GM19193 (cell line): ENCODE measurements around the gene USH1C.

Experiments used
- POLR2A ChIP-seq: IDR thresholded peaks from 4 replicates; pipeline ENCODE4 v1.6.1; 2011; ENCODE audit not compliant: insufficient read depth, insufficient read length; ENCODE audit errors: extremely low read depth

USH1C gene

GRCh38 chr11:17498058-17498457 is 46.2 kb downstream of the USH1C start:
- no peak for TF ChIP-seq POLR2A

GRCh38 chr11:17496406-17496805 is 47.8 kb downstream of the USH1C start:
- TF ChIP-seq POLR2A, result no peak

- TF ChIP-seq POLR2A, result no peak
Measured at GRCh38 chr11:17494019-17494418, 50.2 kb downstream of the USH1C start.

- TF ChIP-seq POLR2A, result no peak
Measured at GRCh38 chr11:17490938-17491337, 53.3 kb downstream of the USH1C start.

GRCh38 chr11:17490232-17490631 is 54.0 kb downstream of the USH1C start:
- TF ChIP-seq POLR2A, result no peak

- TF ChIP-seq POLR2A, result no peak
Measured at GRCh38 chr11:17489751-17490150, 54.5 kb downstream of the USH1C start.

GRCh38 chr11:17488563-17488962 is 55.7 kb downstream of the USH1C start:
- no peak for TF ChIP-seq POLR2A

- no peak for TF ChIP-seq POLR2A
Measured at GRCh38 chr11:17486646-17487045, 57.6 kb downstream of the USH1C start.

GRCh38 chr11:17483505-17483904 is 60.7 kb downstream of the USH1C start:
- TF ChIP-seq POLR2A, result no peak

- no peak for TF ChIP-seq POLR2A
Measured at GRCh38 chr11:17481905-17482304, 62.3 kb downstream of the USH1C start.

GRCh38 chr11:17479284-17480214 is 64.7 kb downstream of the USH1C start:
- no peak for TF ChIP-seq POLR2A

- TF ChIP-seq POLR2A, result no peak
Measured at GRCh38 chr11:17478070-17478469, 66.1 kb downstream of the USH1C start.

- TF ChIP-seq POLR2A, result no peak
Measured at GRCh38 chr11:17477361-17477760, 66.9 kb downstream of the USH1C start.

GRCh38 chr11:17477084-17477333 is 67.2 kb downstream of the USH1C start:
- no peak for TF ChIP-seq POLR2A

- TF ChIP-seq POLR2A, result no peak
Measured at GRCh38 chr11:17476317-17477083, 67.7 kb downstream of the USH1C start, which contains the start of gene ABCC8. Gene ABCC8, minus strand, starts transcription at chr11:17476845. Its CDS starts 69 bp downstream, at chr11:17476776.
